HUES48 (cell line): ENCODE data around the gene DRD4.

Experiments
- H3K27ac ChIP-seq: one replicate; pipeline ENCODE4 v1.7.0; 2013; ENCODE audit warnings: low read depth, low read length, inconsistent platforms
- H3K27me3 ChIP-seq: 2 replicates; pipeline ENCODE4 v1.6.1; 2013; ENCODE audit warnings: mild to moderate bottlenecking, low read length; ENCODE audit not compliant: control insufficient read depth, insufficient read depth
- H3K36me3 ChIP-seq: 2 replicates; pipeline ENCODE4 v1.6.1; 2013; ENCODE audit warnings: low read length; ENCODE audit not compliant: control insufficient read depth, insufficient read depth
- H3K4me1 ChIP-seq: 2 replicates; pipeline ENCODE4 v1.6.1; 2013; ENCODE audit warnings: mild to moderate bottlenecking, low read length; ENCODE audit not compliant: control insufficient read depth, insufficient read depth
- H3K4me3 ChIP-seq: 2 replicates; pipeline ENCODE4 v1.5.1; 2013; ENCODE audit warnings: mild to moderate bottlenecking, low read depth, low read length
- H3K9ac ChIP-seq: 2 replicates; pipeline ENCODE4 v1.6.1; 2013; ENCODE audit warnings: mild to moderate bottlenecking, low read depth, low read length, moderate library complexity
- H3K9me3 ChIP-seq: 2 replicates; pipeline ENCODE4 v1.6.1; 2013; ENCODE audit warnings: low read length; ENCODE audit not compliant: control insufficient read depth, insufficient read depth

DRD4 gene

DNA sequence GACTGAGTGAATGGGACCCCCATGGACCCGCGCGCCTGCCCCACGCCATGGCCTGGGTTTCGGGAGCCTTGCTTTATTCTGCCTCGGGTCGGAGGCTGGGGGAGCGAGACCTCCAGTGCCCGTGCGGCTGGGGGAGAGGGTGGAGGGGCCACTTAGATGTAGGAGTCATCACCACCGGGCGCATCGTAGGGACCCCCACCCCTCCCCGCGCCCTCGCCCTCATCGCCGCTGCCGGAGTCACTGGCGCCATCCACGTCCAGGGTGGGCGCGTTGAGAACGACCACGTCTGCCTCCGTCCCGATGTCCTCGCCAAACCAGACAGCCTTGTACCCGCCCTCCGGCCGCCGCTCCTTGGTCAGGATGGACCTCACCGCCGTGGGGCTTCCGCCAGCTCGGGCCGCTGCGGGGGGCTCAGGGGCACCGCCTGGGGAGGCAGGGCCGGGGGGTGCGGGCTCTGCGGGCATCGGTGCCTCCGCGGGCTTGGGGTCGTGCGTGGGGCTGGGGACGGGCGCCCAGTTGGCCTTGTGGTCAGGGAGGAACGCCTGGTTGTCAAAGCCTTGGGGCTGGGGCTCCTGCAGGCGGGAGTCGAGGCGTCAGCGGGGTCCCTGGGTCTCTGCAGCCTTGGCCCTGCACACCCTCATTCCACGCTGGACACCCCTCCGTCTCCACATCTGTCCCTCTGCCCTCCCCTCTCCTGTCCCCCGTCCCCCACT lies 19.7 kb upstream of the DRD4 start:
- no peak overlapping the region for H3K4me3 ChIP-seq
- H3K9ac ChIP-seq = no peak overlapping the region
- H3K9me3 ChIP-seq = no peaks in the 10 kb centered on the region
- H3K27ac ChIP-seq = no peak overlapping the region
- H3K4me1 ChIP-seq = no peaks in the 10 kb centered on the region
- H3K36me3 ChIP-seq = peaks cover 15% of the 10 kb centered on the region
- H3K27me3 ChIP-seq = no peaks in the 10 kb centered on the region

DNA sequence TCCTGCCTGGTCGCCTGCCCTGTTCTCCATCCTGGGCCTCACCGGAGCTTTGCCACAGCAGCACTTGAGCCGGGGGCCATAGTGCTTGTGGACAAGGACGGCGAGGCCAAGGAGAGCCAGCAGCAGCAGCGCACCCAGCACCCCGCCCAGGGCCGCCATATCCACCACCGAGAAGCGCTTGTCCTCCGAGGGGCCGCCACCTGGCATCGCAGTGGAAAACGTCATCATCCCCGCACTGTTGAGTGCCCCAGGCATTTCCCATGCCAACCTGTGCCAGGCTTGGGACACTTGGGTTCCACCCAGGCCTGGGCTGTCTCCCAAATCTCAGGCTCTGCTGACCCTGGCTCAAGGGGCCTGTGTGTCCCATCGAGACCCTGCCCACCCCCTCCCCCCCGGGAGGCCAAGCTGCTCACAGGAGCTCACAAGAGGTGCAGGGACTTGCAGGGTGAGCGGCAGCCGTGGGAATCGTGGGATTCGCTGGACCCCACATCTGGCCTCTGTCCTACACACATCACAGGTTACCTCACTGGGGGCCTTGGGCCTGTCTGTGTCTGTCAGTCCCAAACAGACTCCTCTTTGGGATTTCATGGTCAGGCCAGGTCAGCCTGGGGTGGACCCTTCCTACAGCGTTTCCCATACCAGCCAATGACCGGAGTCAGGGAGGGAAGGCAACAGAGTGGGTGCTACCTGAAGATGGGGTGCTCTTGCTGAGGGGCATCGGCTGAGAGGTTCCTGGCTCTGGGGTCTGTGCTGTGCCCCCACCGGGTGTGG lies 19.0 kb upstream of the DRD4 start:
- Histone ChIP-seq H3K27me3 (no peaks in the 10 kb centered on the region), H3K4me3 (no peak overlapping the region), H3K27ac (no peak overlapping the region), H3K4me1 (no peaks in the 10 kb centered on the region), H3K36me3 (peaks cover 7% of the 10 kb centered on the region; the same call in 1 of the 2 replicates), H3K9ac (no peak overlapping the region), H3K9me3 (no peaks in the 10 kb centered on the region)

DNA sequence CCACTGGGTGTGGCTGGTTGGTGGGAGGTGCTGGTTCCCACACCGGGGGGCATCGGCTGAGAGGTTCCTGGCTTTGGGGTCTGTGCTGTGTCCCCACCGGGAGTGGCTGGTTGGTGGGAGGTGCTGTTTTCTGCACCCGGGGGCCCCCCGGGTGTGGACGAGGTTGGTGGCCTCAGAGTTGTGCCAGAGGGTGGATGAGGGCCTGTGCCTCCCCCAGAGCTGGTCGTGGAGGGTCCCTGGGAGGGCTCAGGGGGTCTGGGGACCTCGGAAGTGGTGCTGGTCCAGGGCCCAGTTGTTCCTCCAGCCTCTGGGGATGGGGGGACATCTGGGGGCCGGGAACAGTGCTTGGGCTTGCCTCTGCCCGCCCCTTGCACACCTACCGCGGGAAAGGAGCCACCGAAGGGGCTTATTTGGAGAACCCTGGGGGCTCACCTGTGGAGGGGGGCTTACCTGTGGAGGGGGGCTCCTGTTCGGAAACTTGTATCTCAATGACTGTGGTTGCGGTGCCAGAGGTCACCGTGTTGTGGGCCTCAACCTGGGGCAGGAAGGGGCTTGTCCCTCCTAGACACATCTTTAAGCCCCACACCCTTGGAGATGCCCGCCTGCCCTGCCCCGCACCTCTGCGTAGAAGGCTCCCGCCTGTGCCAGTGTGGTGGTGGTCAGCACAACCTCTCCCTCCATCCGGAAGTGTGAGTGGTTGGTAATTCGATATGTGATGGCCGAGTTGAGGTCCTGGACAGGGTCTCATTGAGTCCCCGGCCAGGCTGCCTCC lies 18.0 kb upstream of the DRD4 start:
- no peak overlapping the region for H3K27ac ChIP-seq
- H3K9ac ChIP-seq = no peak overlapping the region
- H3K4me1 ChIP-seq = no peaks in the 10 kb centered on the region
- H3K27me3 ChIP-seq = no peaks in the 10 kb centered on the region
- H3K36me3 ChIP-seq = peaks cover 5% of the 10 kb centered on the region; the same call in 1 of the 2 replicates
- no peak overlapping the region for H3K4me3 ChIP-seq
- no peaks in the 10 kb centered on the region for H3K9me3 ChIP-seq

DNA sequence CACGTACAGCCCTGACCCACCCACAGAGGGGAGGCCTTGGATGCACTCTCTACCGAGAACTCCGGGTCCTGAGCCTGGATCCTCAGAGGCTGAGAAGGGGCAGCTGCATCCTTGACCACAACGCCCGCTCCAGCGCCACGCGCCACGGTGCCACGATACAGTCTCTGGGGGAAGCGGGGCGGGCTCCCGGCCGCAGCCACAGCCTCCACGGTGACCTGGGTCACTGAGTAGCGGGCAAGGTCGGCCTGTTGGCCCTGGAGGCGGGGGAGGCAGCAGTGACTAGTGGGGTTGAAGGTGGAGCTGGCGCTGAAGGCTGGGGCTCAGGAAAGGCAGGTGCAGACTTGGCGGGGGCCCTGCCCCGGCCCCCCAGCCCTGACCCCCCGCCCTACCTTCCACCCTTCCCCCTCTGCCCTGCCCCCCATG lies 17.4 kb upstream of the DRD4 start:
- Histone ChIP-seq H3K27me3 (no peaks in the 10 kb centered on the region), H3K36me3 (peaks cover 1% of the 10 kb centered on the region; the same call in 1 of the 2 replicates), H3K9me3 (no peaks in the 10 kb centered on the region), H3K4me3 (no peak overlapping the region), H3K27ac (no peak overlapping the region), H3K4me1 (no peaks in the 10 kb centered on the region), H3K9ac (no peak overlapping the region)

DNA sequence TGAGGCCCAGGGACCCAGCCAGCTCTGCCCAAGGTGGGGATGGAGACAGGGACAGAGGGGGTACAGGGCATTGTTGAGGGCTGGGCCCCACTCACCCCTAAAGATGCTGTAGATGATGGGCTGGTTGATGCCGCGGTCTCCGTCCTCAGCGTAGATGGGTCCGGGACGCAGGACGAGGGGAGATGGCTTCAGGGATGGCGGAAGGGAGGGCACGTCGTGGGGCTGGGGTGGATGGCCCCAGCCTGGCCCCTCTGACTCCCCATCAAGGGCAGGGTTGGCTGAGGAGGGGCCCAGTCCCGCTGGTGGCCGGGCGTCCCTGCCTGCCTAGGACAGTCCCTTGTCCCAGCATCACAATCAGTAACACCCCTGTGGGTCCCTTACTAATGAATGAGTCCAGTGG lies 16.9 kb upstream of the DRD4 start:
- H3K9ac ChIP-seq = no peak overlapping the region
- H3K4me3 ChIP-seq = no peak overlapping the region
- no peaks in the 10 kb centered on the region; the same call in 1 of the 2 replicates for H3K36me3 ChIP-seq
- no peak overlapping the region for H3K27ac ChIP-seq
- H3K4me1 ChIP-seq = no peaks in the 10 kb centered on the region
- no peaks in the 10 kb centered on the region for H3K9me3 ChIP-seq
- H3K27me3 ChIP-seq = no peaks in the 10 kb centered on the region

DNA sequence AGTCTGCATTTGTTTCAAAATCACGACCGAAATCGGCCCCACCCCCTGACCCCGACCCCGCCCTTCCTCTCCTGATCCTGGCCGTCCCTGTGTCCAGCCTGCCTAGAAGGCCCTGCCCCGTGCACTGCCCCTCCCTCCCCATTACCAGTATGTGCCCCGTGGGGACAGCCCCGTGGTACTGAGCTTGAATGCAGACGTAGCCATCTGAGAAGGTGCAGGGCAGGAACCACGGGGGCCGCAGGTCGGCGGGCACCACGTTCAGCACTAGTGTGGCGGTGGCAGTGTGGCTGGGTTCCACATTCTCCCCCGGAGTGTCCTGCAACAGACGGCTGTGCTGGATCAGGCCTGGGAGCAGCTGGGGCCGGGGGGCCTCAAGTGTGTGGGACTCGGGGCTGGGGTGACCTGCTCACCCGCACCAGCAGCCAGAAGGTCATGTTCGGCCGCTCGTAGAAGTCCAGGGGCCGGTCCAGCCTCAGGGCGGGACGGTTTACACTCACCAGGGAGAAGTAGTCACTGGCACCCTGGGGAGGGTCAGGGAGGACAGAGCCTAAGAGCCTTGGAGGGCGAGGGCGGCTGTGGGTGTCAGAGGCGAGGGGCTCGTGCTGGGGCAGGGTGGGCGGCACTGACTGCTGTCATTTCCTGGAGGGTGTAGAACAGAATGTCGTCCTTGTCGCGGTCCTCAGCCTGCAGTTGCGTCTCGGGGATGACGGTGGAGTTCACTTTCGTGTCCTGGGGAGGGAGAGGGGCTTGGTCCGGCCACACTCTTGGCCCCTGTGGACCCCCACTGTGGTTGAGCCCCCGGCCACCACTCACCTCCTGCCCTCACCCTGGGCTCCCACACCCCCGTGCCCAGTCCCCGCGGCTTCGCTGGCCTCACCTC lies 15.9 kb upstream of the DRD4 start:
- Histone ChIP-seq H3K9me3 (no peaks in the 10 kb centered on the region), H3K27ac (no peak overlapping the region), H3K9ac (no peak overlapping the region), H3K4me1 (no peaks in the 10 kb centered on the region), H3K36me3 (no peaks in the 10 kb centered on the region; the same call in 1 of the 2 replicates), H3K27me3 (peaks cover under 1% of the 10 kb centered on the region; the same call in 1 of the 2 replicates), H3K4me3 (no peak overlapping the region)

DNA sequence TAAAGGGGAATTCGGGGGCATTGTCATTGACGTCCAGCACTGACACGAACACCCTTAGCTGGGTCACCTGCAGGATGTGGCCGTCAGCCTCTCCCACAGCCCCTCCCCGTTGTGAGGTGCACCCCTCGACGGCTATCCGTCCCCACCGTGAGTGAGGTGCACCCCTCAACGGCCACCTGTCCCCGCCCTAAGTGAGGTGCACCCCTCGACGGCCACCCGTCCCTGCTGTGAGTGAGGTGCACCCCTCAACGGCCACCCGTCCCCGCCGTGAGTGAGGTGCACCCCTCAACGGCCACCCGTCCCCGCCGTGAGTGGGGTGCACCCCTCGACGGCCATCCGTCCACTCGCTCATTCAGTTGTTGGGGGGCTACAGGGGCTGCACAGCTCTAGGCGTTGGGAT lies 15.2 kb upstream of the DRD4 start:
- no peak overlapping the region for H3K27ac ChIP-seq
- no peak overlapping the region for H3K4me3 ChIP-seq

DNA sequence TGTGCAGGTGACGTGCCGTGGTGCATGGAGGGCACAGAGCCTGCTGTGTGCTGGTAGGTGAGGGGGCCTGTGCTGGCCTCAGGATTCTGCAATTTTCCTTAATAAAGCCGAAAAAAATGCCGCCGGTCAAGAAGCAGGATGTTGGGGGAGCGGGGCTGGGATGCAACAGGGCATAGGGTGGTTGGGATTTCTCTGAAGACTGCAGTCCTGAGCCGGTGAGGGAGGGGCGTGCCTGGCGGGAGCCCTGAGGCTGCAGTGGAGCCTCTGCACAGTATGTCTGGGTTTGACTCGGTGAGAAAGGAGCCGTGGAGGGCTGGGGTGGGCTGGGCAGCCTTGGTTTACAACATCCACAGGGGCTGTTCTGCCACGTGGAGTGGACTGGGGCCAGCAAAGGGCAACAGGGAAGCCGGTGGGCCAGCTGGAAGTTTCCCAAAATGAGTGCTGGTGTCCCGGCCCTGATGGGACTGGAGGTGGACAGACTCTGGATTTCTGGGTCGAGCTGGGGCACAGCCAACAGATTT lies 13.7 kb upstream of the DRD4 start:
- Histone ChIP-seq H3K27me3 (peaks cover 16% of the 10 kb centered on the region), H3K9ac (no peak overlapping the region), H3K4me1 (no peaks in the 10 kb centered on the region), H3K4me3 (no peak overlapping the region), H3K27ac (no peak overlapping the region), H3K9me3 (no peaks in the 10 kb centered on the region), H3K36me3 (no peaks in the 10 kb centered on the region)

More for the DNA sequence above, 15.2 kb upstream of the DRD4 start:
- Histone ChIP-seq H3K9me3 (no peaks in the 10 kb centered on the region), H3K27me3 (peaks cover 5% of the 10 kb centered on the region; the same call in 1 of the 2 replicates), H3K9ac (no peak overlapping the region), H3K4me1 (no peaks in the 10 kb centered on the region), H3K36me3 (no peaks in the 10 kb centered on the region; the same call in 1 of the 2 replicates)

DNA sequence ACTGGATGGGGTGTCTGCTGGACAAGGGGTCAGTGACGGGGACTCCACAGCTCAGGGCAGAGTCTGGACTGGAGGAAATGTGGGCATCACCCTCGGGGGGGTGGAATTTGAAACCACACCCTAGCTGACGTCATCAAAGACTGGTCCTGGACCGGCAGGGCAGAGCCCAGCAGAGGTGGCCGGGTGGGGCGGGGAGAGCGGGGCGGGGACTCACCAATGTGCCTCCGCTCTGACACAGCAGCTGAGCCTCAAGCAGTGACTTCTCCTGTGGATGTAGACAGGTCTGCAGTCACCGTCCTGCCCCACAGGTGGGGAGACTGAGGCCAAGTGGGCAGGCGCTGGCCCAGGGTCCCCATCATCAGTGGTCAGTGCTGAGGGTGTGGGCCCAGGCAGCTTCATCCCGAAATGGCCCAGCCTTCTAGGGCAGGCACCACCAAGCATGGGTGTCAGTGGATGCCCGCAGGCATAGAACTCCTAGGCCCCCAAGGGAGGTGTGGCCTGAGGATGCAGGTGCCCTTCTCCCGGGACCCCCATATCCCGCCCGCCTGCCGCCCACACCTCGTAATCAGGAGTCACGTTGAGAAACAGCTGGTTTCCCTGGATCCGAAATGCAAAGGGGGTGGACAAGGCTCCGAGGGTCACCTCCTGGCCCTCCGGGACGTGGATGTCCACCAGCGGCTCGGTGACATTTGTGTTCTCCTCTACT lies 12.9 kb upstream of the DRD4 start:
- Histone ChIP-seq H3K9ac (no peak overlapping the region), H3K36me3 (no peaks in the 10 kb centered on the region), H3K9me3 (no peaks in the 10 kb centered on the region), H3K27me3 (peaks cover 19% of the 10 kb centered on the region), H3K4me3 (no peak overlapping the region), H3K27ac (no peak overlapping the region), H3K4me1 (no peaks in the 10 kb centered on the region)
